Osteocyte (in vitro differentiated cells): ENCODE measurements around the gene OR2S2. TPM values are rescaled to one million over a fixed set of nuclear protein-coding genes. Genes with fewer than 3 reads are reported as not detected.

Experiments
- DNase-seq: peaks from one replicate; pipeline ENCODE4 v3.0.0; 2021; ENCODE audit warnings: mixed read lengths; ENCODE audit not compliant: unreplicated experiment; ENCODE audit errors: extremely low spot score
- H3K27ac Mint-ChIP-seq: one replicate; pipeline ENCODE4 v1.8.0; 2021; ENCODE audit warnings: mild to moderate bottlenecking, mixed read lengths; ENCODE audit not compliant: unreplicated experiment
- H3K27me3 Mint-ChIP-seq: one replicate; pipeline ENCODE4 v1.8.0; 2021; ENCODE audit warnings: mixed read lengths; ENCODE audit not compliant: unreplicated experiment
- H3K36me3 Mint-ChIP-seq: one replicate; pipeline ENCODE4 v1.8.0; 2021; ENCODE audit warnings: mixed read lengths; ENCODE audit not compliant: unreplicated experiment
- H3K4me1 Mint-ChIP-seq: one replicate; pipeline ENCODE4 v1.8.0; 2021; ENCODE audit warnings: mixed read lengths; ENCODE audit not compliant: unreplicated experiment
- H3K4me3 Mint-ChIP-seq: one replicate; pipeline ENCODE4 v1.8.0; 2021; ENCODE audit warnings: mild to moderate bottlenecking, moderate library complexity, mixed read lengths; ENCODE audit not compliant: unreplicated experiment
- H3K9me3 Mint-ChIP-seq: one replicate; pipeline ENCODE4 v1.8.0; 2021; ENCODE audit warnings: mixed read lengths; ENCODE audit not compliant: unreplicated experiment
- CTCF ChIP-seq: fragments of 200-600 bp; sonication (generic); IDR thresholded peaks from 2 replicates; pipeline ENCODE4 v1.5.0; 2021; ENCODE audit warnings: antibody characterized with exemption, mild to moderate bottlenecking, moderate library complexity
- total RNA-seq: library from RNA; stranded (reverse); gene quantifications from 2 replicates; pipeline ENCODE4 v1.2.1, GENCODE V29; 2021

Gene OR2S2
- total RNA-seq, 1 donor from 2014 or later = not detected

GRCh38 chr9:35990155-35990554 lies 32.2 kb upstream of the OR2S2 start:
- no peak for TF ChIP-seq CTCF

DNA sequence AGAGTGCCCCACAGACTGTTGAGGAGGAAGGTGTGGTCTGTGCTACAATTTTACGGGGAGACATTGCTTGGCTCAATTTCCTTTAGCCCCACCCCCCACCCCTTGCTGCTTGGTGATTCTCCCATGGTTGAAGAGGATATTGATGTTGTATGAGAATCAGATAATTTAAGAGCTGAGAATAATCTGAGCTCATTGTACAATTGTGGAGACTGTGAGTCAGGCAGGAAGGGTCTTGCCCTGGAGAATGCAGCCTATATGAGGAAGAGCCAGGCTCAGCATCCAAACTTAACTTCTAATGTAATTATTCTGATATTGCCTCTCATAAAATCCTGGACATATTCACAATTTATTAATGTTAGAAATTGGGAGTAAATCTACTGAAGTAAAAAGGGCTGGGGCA lies 26.1 kb upstream of the OR2S2 start:
- peaks cover 25% of the 10 kb centered on the region for H3K27me3 Mint-ChIP-seq
- no peaks in the 10 kb centered on the region for H3K36me3 Mint-ChIP-seq
- H3K4me1 Mint-ChIP-seq = no peaks in the 10 kb centered on the region
- H3K27ac Mint-ChIP-seq = no peak overlapping the region
- DNase-seq = no peak
- no peak for TF ChIP-seq CTCF
- no peaks in the 10 kb centered on the region for H3K9me3 Mint-ChIP-seq
- H3K4me3 Mint-ChIP-seq = no peak overlapping the region

More at GRCh38 chr9:35990155-35990554, 32.2 kb upstream of the OR2S2 start:
- no peak overlapping the region for H3K4me3 Mint-ChIP-seq
- no peak overlapping the region for H3K27ac Mint-ChIP-seq
- H3K4me1 Mint-ChIP-seq = no peaks in the 10 kb centered on the region
- H3K27me3 Mint-ChIP-seq = peaks cover 6% of the 10 kb centered on the region
- no peaks in the 10 kb centered on the region for H3K9me3 Mint-ChIP-seq
- no peaks in the 10 kb centered on the region for H3K36me3 Mint-ChIP-seq
- no peak for DNase-seq

GRCh38 chr9:35981699-35982098 lies 23.7 kb upstream of the OR2S2 start:
- DNase-seq = peak; percentile 27
- Mint-ChIP-seq H3K36me3 (no peaks in the 10 kb centered on the region), H3K4me1 (no peaks in the 10 kb centered on the region), H3K27me3 (peaks cover 24% of the 10 kb centered on the region), H3K4me3 (no peak overlapping the region), H3K9me3 (no peaks in the 10 kb centered on the region), H3K27ac (no peak overlapping the region)
- TF ChIP-seq CTCF = no peak

DNA sequence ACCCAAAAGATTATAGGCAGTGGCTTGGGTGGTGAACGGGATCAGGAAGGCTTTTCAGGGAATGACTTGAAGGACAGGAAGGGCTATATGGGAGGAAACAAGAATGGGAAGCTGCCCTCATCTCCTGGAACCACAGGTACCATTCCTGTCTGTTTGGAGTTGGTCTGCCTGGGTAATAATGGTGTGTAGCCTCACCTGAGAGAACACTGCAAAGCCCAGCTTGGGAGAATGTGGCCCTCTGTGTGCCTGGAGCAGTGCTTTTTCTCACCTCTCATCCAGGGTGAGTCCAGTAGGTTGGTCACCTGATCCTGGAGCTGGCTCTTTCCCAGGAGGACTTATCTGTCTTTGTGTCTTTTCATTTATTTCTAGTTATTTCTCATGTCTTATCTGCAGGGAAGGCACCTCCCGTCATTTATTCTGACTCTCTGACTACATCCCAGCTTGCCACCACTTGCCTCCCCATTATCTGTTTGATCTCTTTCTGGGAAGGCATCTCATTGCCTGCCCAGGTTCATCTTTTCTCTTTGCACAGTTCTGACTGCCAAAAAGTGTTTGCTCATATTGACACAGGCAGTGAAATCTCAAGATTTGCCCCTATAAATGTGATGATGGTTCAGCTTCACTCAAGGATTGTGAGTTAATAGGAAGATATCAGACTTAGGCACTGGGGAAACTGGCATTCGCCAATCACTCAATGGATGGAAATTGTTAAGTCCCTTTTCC lies 22.5 kb upstream of the OR2S2 start:
- Mint-ChIP-seq H3K4me1 (no peaks in the 10 kb centered on the region), H3K27ac (no peak overlapping the region), H3K9me3 (peaks cover 6% of the 10 kb centered on the region), H3K27me3 (peaks cover 24% of the 10 kb centered on the region), H3K36me3 (peaks cover 2% of the 10 kb centered on the region), H3K4me3 (no peak overlapping the region)
- no peak for TF ChIP-seq CTCF
- peak; percentile 59 for DNase-seq

DNA sequence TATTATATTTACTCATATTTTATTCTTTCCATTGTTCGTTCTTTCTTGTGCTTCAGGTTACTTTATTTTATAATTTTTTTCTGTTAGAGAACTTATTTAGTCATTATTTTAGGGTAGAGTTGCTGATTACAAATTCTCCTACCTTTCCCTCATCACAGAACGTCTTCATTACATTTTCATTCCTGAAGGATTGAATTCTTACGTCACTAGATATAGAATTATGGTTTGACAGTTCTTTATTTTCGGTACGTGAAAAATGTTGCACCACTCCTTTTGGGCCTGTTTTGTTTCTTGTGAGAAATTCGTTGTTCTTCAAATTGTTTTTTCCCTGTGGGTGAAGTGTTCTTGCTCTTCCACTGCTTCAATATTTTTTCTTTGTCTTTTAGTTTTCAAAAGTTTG lies 20.8 kb upstream of the OR2S2 start:
- Mint-ChIP-seq H3K27ac (no peak overlapping the region), H3K36me3 (peaks cover 10% of the 10 kb centered on the region), H3K4me3 (no peak overlapping the region), H3K4me1 (no peaks in the 10 kb centered on the region), H3K27me3 (peaks cover 26% of the 10 kb centered on the region), H3K9me3 (peaks cover 22% of the 10 kb centered on the region)
- TF ChIP-seq CTCF = no peak
- no peak for DNase-seq
